Parathyroid adenoma (tissue), 2 donors: Measurements from ENCODE around the gene KIF11.

ENCODE experiments used
- H2AFZ ChIP-seq: fragments of 300-600 bp; sonication (generic); one replicate; pipeline ENCODE4 v1.7.0; 2017; ENCODE audit warnings: antibody characterized with exemption, mild to moderate bottlenecking
- H3K27ac ChIP-seq: fragments of 300-600 bp; sonication (generic); one replicate; pipeline ENCODE4 v1.7.0; 2017
- H3K27me3 ChIP-seq: fragments of 300-600 bp; sonication (generic); one replicate; pipeline ENCODE4 v1.7.0; 2017; ENCODE audit warnings: low read length; ENCODE audit not compliant: control insufficient read depth, insufficient read depth
- H3K36me3 ChIP-seq: fragments of 300-600 bp; sonication (generic); one replicate; pipeline ENCODE4 v1.7.0; 2017; ENCODE audit warnings: low read length; ENCODE audit not compliant: control insufficient read depth, insufficient read depth
- H3K4me1 ChIP-seq: fragments of 300-600 bp; sonication (generic); one replicate; pipeline ENCODE4 v1.7.0; 2017; ENCODE audit warnings: control low read depth
- H3K4me2 ChIP-seq: fragments of 300-600 bp; sonication (generic); one replicate; pipeline ENCODE4 v1.7.0; 2017; ENCODE audit warnings: low read length
- H3K4me3 ChIP-seq: fragments of 300-600 bp; sonication (generic); one replicate; pipeline ENCODE4 v1.7.0; 2017; ENCODE audit warnings: low read depth, low read length
- H3K79me2 ChIP-seq: fragments of 300-600 bp; sonication (generic); one replicate; pipeline ENCODE4 v1.7.0; 2017; ENCODE audit warnings: control low read depth
- H3K9ac ChIP-seq: fragments of 300-600 bp; sonication (generic); one replicate; pipeline ENCODE4 v1.7.0; 2017; ENCODE audit warnings: mild to moderate bottlenecking
- H3K9me3 ChIP-seq: fragments of 300-600 bp; sonication (generic); one replicate; pipeline ENCODE4 v1.7.0; 2017; ENCODE audit warnings: low read length; ENCODE audit not compliant: control insufficient read depth
- CTCF ChIP-seq: fragments of 300-600 bp; sonication (generic); IDR thresholded peaks from one replicate; pipeline ENCODE4 v1.7.0; 2017; ENCODE audit warnings: antibody characterized with exemption, mild to moderate bottlenecking
- donor health status: primary hyperparathyroidism.

Gene KIF11

GRCh38 chr10:92691591-92692079 lies 98.7 kb downstream of the KIF11 start:
- peak overlapping the region; percentile 38 for H3K4me2 ChIP-seq
- no peak overlapping the region for H2AFZ ChIP-seq
- no peak overlapping the region for H3K9ac ChIP-seq
- no peaks in the 10 kb centered on the region for H3K36me3 ChIP-seq
- no peaks in the 10 kb centered on the region for H3K4me1 ChIP-seq
- no peaks in the 10 kb centered on the region for H3K9me3 ChIP-seq
- peak overlapping the region; percentile 27 for H3K4me3 ChIP-seq
- peaks cover 10% of the 10 kb centered on the region for H3K27me3 ChIP-seq
- H3K79me2 ChIP-seq = no peaks in the 10 kb centered on the region
- TF ChIP-seq CTCF = no peak
- H3K27ac ChIP-seq = peak overlapping the region; percentile 39

GRCh38 chr10:92692080-92692671 lies 99.2 kb downstream of the KIF11 start:
- TF ChIP-seq CTCF = no peak
- Histone ChIP-seq H3K27me3 (peaks cover 10% of the 10 kb centered on the region), H3K4me2 (no peak overlapping the region), H2AFZ (peak overlapping the region; percentile 73), H3K27ac (peak overlapping the region; percentile 39), H3K36me3 (no peaks in the 10 kb centered on the region), H3K9ac (no peak overlapping the region), H3K4me1 (no peaks in the 10 kb centered on the region), H3K9me3 (no peaks in the 10 kb centered on the region), H3K4me3 (peak overlapping the region; percentile 27), H3K79me2 (no peaks in the 10 kb centered on the region)

- Histone ChIP-seq H3K9me3 (no peaks in the 10 kb centered on the region), H3K4me1 (no peaks in the 10 kb centered on the region), H2AFZ (peak overlapping the region; percentile 73), H3K36me3 (no peaks in the 10 kb centered on the region), H3K79me2 (no peaks in the 10 kb centered on the region), H3K27ac (no peak overlapping the region), H3K4me2 (no peak overlapping the region), H3K9ac (no peak overlapping the region), H3K27me3 (peaks cover 10% of the 10 kb centered on the region), H3K4me3 (no peak overlapping the region)
- TF ChIP-seq CTCF = no peak
Observed at GRCh38 chr10:92692697-92693533, 100.0 kb downstream of the KIF11 start.

- no peak overlapping the region for H2AFZ ChIP-seq
- H3K9ac ChIP-seq = no peak overlapping the region
- no peaks in the 10 kb centered on the region for H3K79me2 ChIP-seq
- no peak overlapping the region for H3K4me2 ChIP-seq
- no peaks in the 10 kb centered on the region for H3K9me3 ChIP-seq
- no peaks in the 10 kb centered on the region for H3K4me1 ChIP-seq
- no peak for TF ChIP-seq CTCF
- no peak overlapping the region for H3K4me3 ChIP-seq
- peaks cover 10% of the 10 kb centered on the region for H3K27me3 ChIP-seq
- no peak overlapping the region for H3K27ac ChIP-seq
- H3K36me3 ChIP-seq = no peaks in the 10 kb centered on the region
Observed at GRCh38 chr10:92693534-92693893, 100.6 kb downstream of the KIF11 start.
